ENCODE measurements around the gene MAD2L1BP. TPM values are rescaled to one million over a fixed set of nuclear protein-coding genes. Genes with fewer than 3 reads are reported as not detected.
"Not testable (repeated sequence)": the region's sequence is repeated elsewhere in the genome, so short reads cannot be mapped to it uniquely, and the experiment has no call there.

MAD2L1BP gene
- polyA plus RNA-seq, 3 donors = 14.8 to 20.5 (median 15.1) TPM

GRCh38 chr6:43623880-43624785, 11.5 kb upstream of the MAD2L1BP start:
- 87 to 91% (median 90%) methylated on average over 12 of the region's 12 CpGs for WGBS, 3 donors
- no peak overlapping the region for H3K27ac ChIP-seq (ENCODE audit: low read depth, low read length)

- H3K27ac ChIP-seq (ENCODE audit: low read depth, low read length) = no peak overlapping the region
- WGBS, 3 donors = 89 to 96% (median 89%) methylated on average over 7 of the region's 7 CpGs
Observed at GRCh38 chr6:43624786-43625288, 10.8 kb upstream of the MAD2L1BP start.

- no peak overlapping the region for H3K27ac ChIP-seq (ENCODE audit: low read depth, low read length)
- WGBS, 3 donors = 92 to 97% (median 94%) methylated on average over 16 of the region's 16 CpGs
Observed at GRCh38 chr6:43625393-43625992, 10.1 kb upstream of the MAD2L1BP start.

- peak overlapping the region; percentile 83 for H3K27ac ChIP-seq (ENCODE audit: low read depth, low read length)
- WGBS, 3 donors = 44 to 60% (median 49%) methylated on average over 5 of the region's 5 CpGs
Observed at GRCh38 chr6:43627008-43627825, 8.4 kb upstream of the MAD2L1BP start.

DNA sequence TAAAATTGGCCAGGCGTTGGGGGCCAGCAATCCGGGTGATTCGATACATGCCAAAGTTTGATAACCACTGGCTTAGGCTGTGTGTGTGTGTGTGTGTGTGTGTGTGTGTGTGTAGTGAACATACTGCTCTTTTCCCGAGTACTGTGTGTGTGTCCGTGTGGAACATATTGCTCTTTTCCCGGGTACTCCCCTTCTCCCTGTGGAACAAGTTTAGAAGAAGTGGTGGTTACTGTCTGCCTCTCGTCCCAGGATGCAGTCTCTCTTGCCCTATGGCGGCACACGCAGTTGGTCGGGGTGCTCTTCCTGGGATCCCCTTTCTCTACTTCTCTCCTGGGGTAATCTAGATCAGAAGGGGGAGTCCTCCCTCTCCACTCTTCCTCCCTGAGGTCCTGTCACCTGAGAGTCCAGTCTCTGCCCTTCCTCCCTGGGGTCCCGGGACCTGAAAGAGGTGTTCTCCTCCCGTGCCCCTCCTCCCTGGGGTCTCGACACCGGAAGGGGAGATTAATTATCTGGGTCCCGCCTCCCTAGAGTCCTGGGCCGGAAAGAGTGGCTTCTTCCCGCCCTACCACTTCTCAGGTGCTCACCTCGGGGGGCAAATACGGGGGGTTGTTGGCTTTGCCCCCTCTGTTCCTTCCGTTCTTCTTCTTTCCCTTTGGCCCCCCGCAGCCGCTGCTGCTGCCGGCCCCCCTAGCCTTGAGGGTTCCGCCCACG, 7.1 kb upstream of the MAD2L1BP start:
- WGBS, 3 donors = 0 to 3% (median 2%) methylated on average over 21 to 25 of the region's 25 CpGs
- H3K27ac ChIP-seq (ENCODE audit: low read depth, low read length) = peak overlapping the region; percentile 93

GRCh38 chr6:43629104-43629504, 6.5 kb upstream of the MAD2L1BP start, which contains the start of gene GTPBP2:
GTPBP2 (minus strand) TSS chr6:43629264; CDS start chr6:43629162, 102 bp downstream.
- 1% methylated on average over 38 to 46 of the region's 46 CpGs for WGBS, 3 donors
- peak within 1 kb of the TSS; percentile 93 for H3K27ac ChIP-seq (ENCODE audit: low read depth, low read length)

GRCh38 chr6:43629505-43630300, 5.9 kb upstream of the MAD2L1BP start:
- H3K27ac ChIP-seq (ENCODE audit: low read depth, low read length) = peak overlapping the region; percentile 38
- WGBS, 3 donors = 0 to 1% (median 0%) methylated on average over 38 to 41 of the region's 41 CpGs

GRCh38 chr6:43630980-43631619, 4.5 kb upstream of the MAD2L1BP start:
- H3K27ac ChIP-seq (ENCODE audit: low read depth, low read length) = no peak overlapping the region
- 97 to 100% (median 98%) methylated on average over 1 of the region's 1 CpG for WGBS, 3 donors

DNA sequence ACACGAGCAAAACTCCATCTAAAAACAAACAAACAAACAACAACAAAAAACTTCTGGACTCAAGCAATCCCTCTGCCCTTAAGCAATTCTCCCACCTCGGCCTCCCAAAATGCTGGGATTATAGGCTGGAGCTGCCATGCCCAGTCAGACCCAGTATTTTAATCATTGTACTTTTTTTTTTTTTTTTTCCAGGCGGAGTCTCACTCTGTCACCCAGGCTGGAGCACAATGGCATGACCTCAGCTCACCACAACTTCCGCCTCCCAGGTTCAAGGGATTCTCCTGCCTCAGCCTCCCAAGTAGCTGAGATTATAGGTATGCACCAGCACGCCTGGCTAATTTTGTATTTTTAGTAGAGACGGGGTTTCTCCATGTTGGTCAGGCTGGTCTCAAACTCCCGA, 2.6 kb upstream of the MAD2L1BP start:
- 91 to 94% (median 93%) methylated on average over 7 of the region's 7 CpGs for WGBS, 3 donors

DNA sequence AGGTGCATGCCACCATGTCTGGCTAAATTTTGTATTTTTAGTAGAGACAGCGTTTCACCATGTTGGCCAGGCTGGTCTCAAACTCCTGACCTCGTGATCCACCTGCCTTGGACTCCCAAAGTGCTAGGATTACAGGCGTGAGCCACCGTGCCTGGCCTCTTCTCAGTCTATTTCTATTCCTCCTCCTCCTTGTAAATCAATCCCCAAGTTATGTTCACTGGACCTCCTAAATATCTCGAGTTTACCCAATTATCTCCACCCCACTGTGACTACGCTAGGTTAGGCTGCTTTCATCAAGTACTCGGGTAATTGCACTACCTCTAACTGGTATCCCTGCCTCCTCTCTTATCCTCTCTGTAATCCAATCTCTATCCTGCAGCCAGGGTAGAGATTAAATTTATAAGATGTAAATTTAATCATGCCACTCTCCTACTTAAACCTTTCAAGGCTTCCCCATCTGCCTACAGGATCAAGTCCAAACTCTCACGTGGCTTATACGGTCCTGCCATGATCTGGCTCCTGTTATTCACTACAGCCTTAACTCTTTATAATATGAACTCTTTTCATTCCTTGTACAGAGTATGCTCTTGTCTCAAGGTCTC, 837 bp upstream of the MAD2L1BP start:
- WGBS, 3 donors = 72 to 79% (median 76%) methylated on average over 9 of the region's 9 CpGs
- no peak overlapping the region for H3K27ac ChIP-seq (ENCODE audit: low read depth, low read length)

More for the DNA sequence above, 2.6 kb upstream of the MAD2L1BP start:
- H3K27ac ChIP-seq (ENCODE audit: low read depth, low read length) = not testable (repeated sequence)

- WGBS, 3 donors = 12 to 23% (median 21%) methylated on average over 7 of the region's 7 CpGs
- H3K27ac ChIP-seq (ENCODE audit: low read depth, low read length) = no peak overlapping the region
Observed at GRCh38 chr6:43636308-43636659, 644 bp downstream of the MAD2L1BP start.

- H3K27ac ChIP-seq (ENCODE audit: low read depth, low read length) = no peak overlapping the region
- WGBS, 3 donors = 89 to 93% (median 92%) methylated on average over 21 of the region's 21 CpGs
Observed at GRCh38 chr6:43639984-43640800, 4.6 kb downstream of the MAD2L1BP start.

GRCh38 chr6:43644940-43645612, 9.4 kb downstream of the MAD2L1BP start, which contains the start of gene RSPH9:
RSPH9 (plus strand) TSS chr6:43645036; CDS start chr6:43645099, 63 bp downstream.
- no peak within 1 kb of the TSS for H3K27ac ChIP-seq (ENCODE audit: low read depth, low read length)
- WGBS, 3 donors = 3 to 4% (median 3%) methylated on average over 48 to 52 of the region's 52 CpGs

- 12 to 20% (median 18%) methylated on average over 9 of the region's 9 CpGs for WGBS, 3 donors
- no peak overlapping the region for H3K27ac ChIP-seq (ENCODE audit: low read depth, low read length)
Observed at GRCh38 chr6:43645613-43645964, 9.9 kb downstream of the MAD2L1BP start.

DNA sequence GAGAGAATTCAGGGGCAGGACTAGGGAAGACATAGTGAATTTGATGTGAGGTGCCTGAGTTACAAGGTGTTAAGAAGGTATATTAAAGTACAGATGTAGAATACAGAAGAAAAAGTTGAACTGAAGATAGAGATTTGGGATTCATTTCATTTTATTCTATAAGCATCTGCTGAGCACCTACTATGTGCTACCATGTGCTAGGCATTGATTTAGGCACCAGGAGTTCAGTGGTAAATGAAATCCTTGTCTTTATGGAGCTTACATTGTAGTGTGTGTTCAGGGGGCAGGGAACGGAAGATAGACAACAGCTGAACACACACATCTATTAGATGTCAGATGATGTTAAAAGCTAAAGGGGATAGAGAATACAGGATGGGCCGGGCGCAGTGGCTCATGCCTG, 12.0 kb downstream of the MAD2L1BP start:
- H3K27ac ChIP-seq (ENCODE audit: low read depth, low read length) = no peak overlapping the region
- WGBS, 3 donors = 74 to 96% (median 95%) methylated on average over 3 of the region's 3 CpGs
